Neural progenitor cell (in vitro differentiated cells): Measurements from ENCODE around the gene EFNA5. TPM values are rescaled to one million over a fixed set of nuclear protein-coding genes. Genes with fewer than 3 reads are reported as not detected.

ENCODE experiments used
- DNase-seq: peaks from one replicate; pipeline ENCODE4 v3.0.0-alpha.2; 2016; ENCODE audit warnings: low spot score
- H2AFZ ChIP-seq: fragments of 200-600 bp; sonication (generic); replicated peaks from 2 replicates; pipeline ENCODE4 v1.6.1; 2016; ENCODE audit warnings: antibody characterized with exemption
- H3F3A ChIP-seq: fragments of 200-600 bp; sonication (generic); 2 replicates; pipeline ENCODE4 v1.6.1; 2016; ENCODE audit warnings: antibody characterized with exemption, low read depth
- H3K27ac ChIP-seq: fragments of 200-600 bp; sonication (generic); 2 replicates; pipeline ENCODE4 v1.5.1; 2016; ENCODE audit warnings: mild to moderate bottlenecking
- H3K27me3 ChIP-seq: fragments of 200-600 bp; sonication (generic); 2 replicates; pipeline ENCODE4 v1.6.1; 2016; ENCODE audit warnings: mild to moderate bottlenecking, moderate library complexity
- H3K36me3 ChIP-seq: fragments of 200-600 bp; sonication (generic); 2 replicates; pipeline ENCODE4 v1.5.1; 2016
- H3K4me1 ChIP-seq: fragments of 200-600 bp; sonication (generic); 2 replicates; pipeline ENCODE4 v1.6.1; 2016; ENCODE audit warnings: mixed run types
- H3K4me2 ChIP-seq: fragments of 200-600 bp; sonication (generic); 2 replicates; pipeline ENCODE4 v1.6.1; 2016
- H3K4me3 ChIP-seq: fragments of 200-600 bp; sonication (generic); 2 replicates; pipeline ENCODE4 v1.5.1; 2016
- H3K79me2 ChIP-seq: fragments of 200-600 bp; sonication (generic); 2 replicates; pipeline ENCODE4 v1.6.1; 2016; ENCODE audit warnings: low read depth
- H3K9ac ChIP-seq: fragments of 200-600 bp; sonication (generic); 2 replicates; pipeline ENCODE4 v1.6.1; 2016
- H3K9me3 ChIP-seq: fragments of 200-600 bp; sonication (generic); 2 replicates; pipeline ENCODE4 v1.5.1; 2016; ENCODE audit warnings: low read depth
- H4K20me1 ChIP-seq: fragments of 200-600 bp; sonication (generic); 2 replicates; pipeline ENCODE4 v1.6.1; 2016; ENCODE audit warnings: low read depth
- H3K27ac Mint-ChIP-seq: 3 replicates; pipeline ENCODE4 v1.8.0; 2021; ENCODE audit warnings: mixed read lengths
- H3K27me3 Mint-ChIP-seq: 2 replicates; pipeline ENCODE4 v1.8.0; 2022; ENCODE audit warnings: low read depth, mild to moderate bottlenecking, inconsistent platforms, moderate library complexity, mixed read lengths; ENCODE audit not compliant: insufficient read depth
- H3K36me3 Mint-ChIP-seq: 3 replicates; pipeline ENCODE4 v1.8.0; 2021; ENCODE audit warnings: mixed read lengths
- H3K4me1 Mint-ChIP-seq: 3 replicates; pipeline ENCODE4 v1.8.0; 2021; ENCODE audit warnings: mixed read lengths
- H3K4me3 Mint-ChIP-seq: 3 replicates; pipeline ENCODE4 v1.8.0; 2021; ENCODE audit warnings: mild to moderate bottlenecking, moderate library complexity, mixed read lengths
- H3K9me3 Mint-ChIP-seq: 3 replicates; pipeline ENCODE4 v1.8.0; 2020; ENCODE audit warnings: mixed read lengths
- EZH2 ChIP-seq: fragments of 200-600 bp; sonication (generic); IDR thresholded peaks from 2 replicates; pipeline ENCODE4 v1.6.1; 2017; ENCODE audit warnings: antibody characterized with exemption, mild to moderate bottlenecking, moderate library complexity
- EZH2phosphoT487 ChIP-seq: fragments of 200-600 bp; sonication (generic); IDR thresholded peaks from 2 replicates; pipeline ENCODE4 v1.6.1; 2017; ENCODE audit warnings: antibody characterized with exemption
- total RNA-seq: library from RNA; depleted of rRNA; stranded (reverse); fragments of >200 nt; gene quantifications from 2 replicates; pipeline ENCODE4 v1.2.3, GENCODE V29; 2015; ENCODE audit warnings: low replicate concordance
- TF ChIP-seq, protein P1 (sequence below): fragments of 200-600 bp; sonication (generic); IDR thresholded peaks from 2 replicates; pipeline ENCODE4 v1.5.1; 2017; ENCODE audit warnings: antibody characterized with exemption, mild to moderate bottlenecking

The EFNA5 gene
- total RNA-seq, 1 donor from 2014 or later = 105 TPM

DNA sequence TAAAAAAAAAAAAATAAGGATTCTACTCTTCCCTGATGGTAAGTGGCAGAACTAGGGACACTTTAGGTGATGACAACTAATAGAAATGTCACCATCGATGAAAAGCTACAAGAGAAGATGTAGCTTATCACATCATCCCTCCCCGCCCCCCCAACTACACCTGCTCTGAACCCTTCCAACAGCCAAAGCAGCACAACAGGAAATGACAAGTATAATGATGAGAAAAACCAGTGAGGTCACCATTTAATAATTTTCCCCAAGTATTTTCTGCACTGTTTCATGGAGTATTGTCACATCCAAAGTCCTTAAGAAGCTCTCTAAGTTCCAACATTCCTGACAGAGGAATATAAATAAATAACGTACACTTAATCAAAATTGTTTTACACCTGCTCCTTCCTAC is 221.4 kb downstream of the EFNA5 start:
- Histone ChIP-seq H3F3A (peaks cover 7% of the 10 kb centered on the region), H3K4me1 (peaks cover 15% of the 10 kb centered on the region)

DNA sequence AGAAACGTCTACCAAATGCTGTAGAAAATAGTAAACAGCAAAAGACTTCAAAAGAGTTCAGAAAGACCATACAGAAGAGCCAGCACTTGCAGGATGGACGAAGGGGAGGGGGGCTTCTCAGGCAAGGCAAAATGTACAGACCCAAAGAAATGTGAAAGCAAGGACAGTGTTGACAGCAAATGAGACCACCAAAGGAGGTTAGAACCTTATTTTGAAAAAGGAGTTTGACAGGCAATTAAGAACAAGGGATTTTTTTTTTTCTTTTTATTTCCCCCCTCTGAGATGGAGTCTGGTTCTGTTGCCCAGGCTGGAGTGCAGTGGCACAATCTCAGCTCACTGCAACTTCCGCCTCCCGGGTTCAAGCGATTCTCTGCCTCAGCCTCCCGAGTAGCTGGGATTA is 223.2 kb downstream of the EFNA5 start:
- Histone ChIP-seq H3K79me2 (peaks cover 99% of the 10 kb centered on the region), H3K4me1 (peaks cover 15% of the 10 kb centered on the region), H3K27ac (no peak overlapping the region), H3K9me3 (no peaks in the 10 kb centered on the region), H3K27me3 (no peaks in the 10 kb centered on the region), H2AFZ (no peak overlapping the region), H3K4me2 (no peak overlapping the region), H3F3A (peaks cover 7% of the 10 kb centered on the region), H4K20me1 (peaks cover 100% of the 10 kb centered on the region), H3K4me3 (no peak overlapping the region), H3K9ac (no peak overlapping the region), H3K36me3 (no peaks in the 10 kb centered on the region)
- Mint-ChIP-seq H3K4me1 (peaks cover 53% of the 10 kb centered on the region), H3K4me3 (no peak overlapping the region), H3K36me3 (peaks cover 15% of the 10 kb centered on the region), H3K9me3 (peaks cover 8% of the 10 kb centered on the region), H3K27me3 (peaks cover 2% of the 10 kb centered on the region), H3K27ac (no peak overlapping the region)
- no peak for TF ChIP-seq EZH2
- TF ChIP-seq EZH2phosphoT487 = no peak
- TF ChIP-seq, protein P1, sequence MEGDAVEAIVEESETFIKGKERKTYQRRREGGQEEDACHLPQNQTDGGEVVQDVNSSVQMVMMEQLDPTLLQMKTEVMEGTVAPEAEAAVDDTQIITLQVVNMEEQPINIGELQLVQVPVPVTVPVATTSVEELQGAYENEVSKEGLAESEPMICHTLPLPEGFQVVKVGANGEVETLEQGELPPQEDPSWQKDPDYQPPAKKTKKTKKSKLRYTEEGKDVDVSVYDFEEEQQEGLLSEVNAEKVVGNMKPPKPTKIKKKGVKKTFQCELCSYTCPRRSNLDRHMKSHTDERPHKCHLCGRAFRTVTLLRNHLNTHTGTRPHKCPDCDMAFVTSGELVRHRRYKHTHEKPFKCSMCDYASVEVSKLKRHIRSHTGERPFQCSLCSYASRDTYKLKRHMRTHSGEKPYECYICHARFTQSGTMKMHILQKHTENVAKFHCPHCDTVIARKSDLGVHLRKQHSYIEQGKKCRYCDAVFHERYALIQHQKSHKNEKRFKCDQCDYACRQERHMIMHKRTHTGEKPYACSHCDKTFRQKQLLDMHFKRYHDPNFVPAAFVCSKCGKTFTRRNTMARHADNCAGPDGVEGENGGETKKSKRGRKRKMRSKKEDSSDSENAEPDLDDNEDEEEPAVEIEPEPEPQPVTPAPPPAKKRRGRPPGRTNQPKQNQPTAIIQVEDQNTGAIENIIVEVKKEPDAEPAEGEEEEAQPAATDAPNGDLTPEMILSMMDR = no peak
- no peak for DNase-seq

More for the DNA sequence above, 221.4 kb downstream of the EFNA5 start:
- peaks cover 16% of the 10 kb centered on the region for H3K36me3 Mint-ChIP-seq
- no peaks in the 10 kb centered on the region for H3K36me3 ChIP-seq
- H3K4me3 ChIP-seq = no peak overlapping the region
- H3K27ac Mint-ChIP-seq = no peak overlapping the region
- DNase-seq = no peak
- no peak for TF ChIP-seq EZH2phosphoT487
- no peak for TF ChIP-seq EZH2
- TF ChIP-seq, protein P1 = no peak
- peaks cover 100% of the 10 kb centered on the region for H4K20me1 ChIP-seq
- H3K27me3 ChIP-seq = no peaks in the 10 kb centered on the region
- H3K9ac ChIP-seq = no peak overlapping the region
- no peaks in the 10 kb centered on the region for H3K9me3 ChIP-seq
- H3K4me2 ChIP-seq = no peak overlapping the region
- H3K27me3 Mint-ChIP-seq = peaks cover 2% of the 10 kb centered on the region
- peaks cover 43% of the 10 kb centered on the region for H3K4me1 Mint-ChIP-seq
- H3K79me2 ChIP-seq = peaks cover 99% of the 10 kb centered on the region
- H3K4me3 Mint-ChIP-seq = no peak overlapping the region
- H3K9me3 Mint-ChIP-seq = peaks cover 8% of the 10 kb centered on the region
- H2AFZ ChIP-seq = no peak overlapping the region
- no peak overlapping the region for H3K27ac ChIP-seq

DNA sequence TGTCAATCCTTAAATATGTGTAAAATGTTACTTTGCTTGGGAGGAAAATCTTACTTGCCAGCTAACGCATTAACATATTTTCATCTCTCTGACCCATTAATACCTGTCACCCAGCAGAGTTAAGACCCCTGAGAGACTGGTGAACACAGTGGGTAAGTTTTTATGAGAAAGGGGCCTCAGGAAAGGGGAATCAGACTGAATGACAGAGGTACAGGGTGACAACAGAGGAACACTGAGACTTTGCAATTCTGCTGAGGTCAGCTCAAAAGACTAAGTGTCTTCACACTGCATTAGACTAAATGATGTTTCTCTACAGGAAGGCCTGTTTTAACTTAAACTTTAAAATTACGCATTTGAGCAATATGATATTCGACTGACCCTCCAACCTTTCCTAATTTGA is 223.8 kb downstream of the EFNA5 start:
- TF ChIP-seq EZH2 (no peak), EZH2phosphoT487 (no peak)
- TF ChIP-seq, protein P1 = no peak
- H3K4me3 ChIP-seq = no peak overlapping the region
- peaks cover 57% of the 10 kb centered on the region for H3K4me1 Mint-ChIP-seq
- peaks cover 2% of the 10 kb centered on the region for H3K27me3 Mint-ChIP-seq
- H3K9me3 ChIP-seq = no peaks in the 10 kb centered on the region
- no peak for DNase-seq
- H3K4me2 ChIP-seq = no peak overlapping the region
- H3K9ac ChIP-seq = no peak overlapping the region
- no peaks in the 10 kb centered on the region for H3K36me3 ChIP-seq
- H3K79me2 ChIP-seq = peaks cover 99% of the 10 kb centered on the region
- no peak overlapping the region for H3K27ac ChIP-seq
- H3K4me1 ChIP-seq = peaks cover 15% of the 10 kb centered on the region
- no peaks in the 10 kb centered on the region for H3K27me3 ChIP-seq
- H2AFZ ChIP-seq = no peak overlapping the region
- peaks cover 14% of the 10 kb centered on the region for H3K36me3 Mint-ChIP-seq
- H3K9me3 Mint-ChIP-seq = peaks cover 7% of the 10 kb centered on the region
- H3K27ac Mint-ChIP-seq = no peak overlapping the region
- H3K4me3 Mint-ChIP-seq = no peak overlapping the region
- H3F3A ChIP-seq = peaks cover 7% of the 10 kb centered on the region
- peaks cover 99% of the 10 kb centered on the region for H4K20me1 ChIP-seq
